ENCODE measurements around the gene DIS3L2.
"Not testable (repeated sequence)": the region's sequence is repeated elsewhere in the genome, so short reads cannot be mapped to it uniquely, and the experiment has no call there.

DIS3L2 gene

DNA sequence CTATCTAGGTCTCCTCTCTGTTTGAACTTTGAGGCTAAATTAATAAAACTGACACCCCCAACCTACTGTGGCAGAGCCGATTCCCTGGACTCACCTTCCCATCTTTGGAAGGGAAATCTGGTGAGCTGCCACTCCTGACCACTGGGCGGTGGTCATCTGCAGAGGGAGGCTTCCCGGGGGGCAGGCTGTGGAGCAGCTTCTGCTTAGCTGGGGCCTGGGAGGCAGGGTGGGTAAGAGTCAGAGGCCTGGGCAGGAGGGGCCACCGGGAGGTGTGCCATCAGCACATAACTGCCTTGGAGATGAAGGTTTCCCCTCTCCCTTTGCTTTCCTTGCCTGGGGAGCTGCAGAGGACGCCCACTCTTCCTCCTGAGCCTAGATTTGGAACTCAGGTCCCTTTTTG, 33.0 kb upstream of the DIS3L2 start:
- no peak for DNase-seq (ENCODE audit: low read depth in 2 of 2)

DNA sequence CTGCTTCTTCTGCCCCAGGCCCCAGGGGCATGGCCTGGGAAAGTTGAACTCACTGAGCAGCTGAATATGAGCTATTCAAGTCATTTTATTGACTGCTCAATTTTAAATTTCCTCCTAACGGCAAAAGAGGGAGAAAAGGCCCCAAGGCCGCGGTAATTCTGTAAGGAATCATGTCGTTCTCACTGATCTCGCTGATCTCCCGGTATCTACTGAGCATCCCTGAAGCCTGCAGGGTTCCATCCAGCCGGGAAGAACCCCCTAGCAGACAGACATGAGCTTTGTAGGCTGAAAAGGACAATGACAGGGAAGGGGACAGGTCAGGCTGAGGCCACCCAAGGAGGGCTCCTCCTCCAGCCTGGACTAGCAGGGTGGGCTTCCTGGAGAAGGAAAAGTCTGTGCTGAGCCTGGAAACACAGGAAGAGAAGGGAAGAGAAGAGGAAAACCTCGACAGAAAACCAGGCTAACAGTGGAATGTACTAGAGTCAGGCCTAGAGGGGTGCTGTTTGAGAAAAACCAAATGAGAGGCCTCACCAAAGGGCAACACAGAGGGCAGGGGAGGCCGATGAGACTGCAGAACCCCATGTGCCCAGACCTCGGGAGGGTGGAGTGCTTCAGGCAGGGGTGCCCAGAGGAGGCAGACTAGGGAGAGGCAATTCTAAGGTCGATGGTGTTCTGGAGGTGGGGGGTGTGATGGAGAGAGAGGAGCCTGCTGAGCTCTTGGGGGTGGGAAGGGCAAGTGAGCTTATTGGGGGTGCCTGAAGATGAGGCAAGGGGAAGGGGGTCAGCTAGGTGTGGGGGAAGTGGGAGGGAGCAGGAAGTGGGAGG, 32.4 kb upstream of the DIS3L2 start:
- DNase-seq (ENCODE audit: low read depth in 2 of 2): no peak

DNA sequence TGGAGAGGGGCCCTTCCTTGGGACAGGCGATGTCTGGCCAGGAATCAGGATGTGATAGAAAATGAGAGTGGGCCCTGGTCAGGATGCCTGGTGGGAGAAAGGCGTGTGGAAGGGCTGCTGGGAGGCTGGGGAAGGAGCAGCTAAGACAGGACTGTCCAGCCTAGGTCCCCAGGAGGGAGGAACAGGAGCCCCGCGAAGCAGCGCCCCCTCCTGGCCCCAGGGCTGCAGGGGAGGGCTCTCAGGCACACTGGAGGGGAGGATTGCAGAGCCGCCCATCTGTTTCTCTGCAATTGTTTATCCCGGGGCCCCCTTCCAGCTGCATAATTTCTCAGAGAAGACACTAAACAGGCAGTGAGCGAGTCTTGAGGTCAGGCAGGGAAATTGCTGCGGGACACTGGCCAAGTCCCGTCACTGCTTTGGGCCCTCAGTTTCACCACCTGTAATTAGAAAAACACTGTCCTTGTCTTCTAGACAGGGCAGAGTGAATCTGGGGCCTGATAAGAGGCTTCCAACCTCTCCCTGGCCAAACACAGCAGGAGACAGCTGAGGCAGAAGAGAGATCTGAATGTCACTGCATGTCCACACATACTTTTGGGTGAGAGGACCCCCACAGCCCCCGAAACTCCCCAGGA, 31.4 kb upstream of the DIS3L2 start:
- no peak for DNase-seq (ENCODE audit: low read depth in 2 of 2)

DNA sequence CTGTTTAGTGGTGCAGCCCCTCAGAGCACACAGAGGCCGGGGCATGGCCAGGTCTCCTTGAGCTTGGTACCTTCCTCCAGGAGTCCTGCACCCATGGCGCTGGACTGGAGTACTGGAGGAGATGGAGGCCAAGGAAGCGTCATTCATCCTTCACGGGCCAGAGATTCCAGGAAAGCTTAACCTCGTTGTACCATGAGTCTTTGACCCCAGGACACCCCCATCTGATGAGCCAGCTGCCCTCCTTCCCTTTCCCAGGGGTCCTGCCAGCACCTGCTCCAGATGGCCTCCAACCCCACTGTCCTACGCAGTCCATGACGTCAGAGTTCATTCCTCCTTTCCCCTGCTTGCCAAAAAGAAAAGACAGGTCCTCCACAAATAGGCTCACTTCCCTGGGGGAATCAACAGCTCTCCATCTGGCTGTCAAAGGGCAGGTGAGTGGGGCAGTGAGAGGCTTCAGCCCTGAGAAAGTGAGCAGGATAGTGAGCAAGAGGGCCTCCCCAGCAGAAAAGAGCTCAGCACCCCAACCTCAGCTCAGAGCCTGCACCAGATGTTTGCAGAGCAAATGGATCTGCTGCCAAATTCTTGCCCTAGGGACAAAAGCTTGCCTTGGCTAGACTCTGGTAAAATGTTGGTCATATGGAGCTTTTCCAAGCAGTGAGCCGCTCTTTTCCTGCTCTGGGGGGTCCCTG, 30.8 kb upstream of the DIS3L2 start:
- DNase-seq (ENCODE audit: low read depth in 2 of 2): no peak

DNA sequence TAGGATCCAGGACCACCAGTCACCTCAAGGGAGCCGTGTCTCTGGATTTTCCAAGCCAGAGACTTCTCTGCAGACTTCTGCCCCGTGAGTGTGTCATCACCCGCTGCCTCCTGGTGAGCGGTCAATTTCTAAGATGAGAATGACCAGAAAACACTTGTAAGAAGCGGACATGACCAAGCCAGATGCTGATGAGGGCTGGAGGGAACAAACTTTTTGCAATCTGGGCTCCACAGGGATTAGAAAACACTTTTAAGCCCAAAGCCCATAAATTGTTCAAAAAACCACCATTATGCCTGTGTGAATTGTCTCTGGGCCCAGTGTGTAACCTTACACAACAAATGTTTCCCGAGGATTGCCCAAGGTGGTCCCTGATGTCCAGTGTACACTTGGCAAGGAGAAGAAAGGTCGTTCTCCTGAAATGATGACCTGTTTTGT, 30.0 kb upstream of the DIS3L2 start:
- no peak for DNase-seq (ENCODE audit: low read depth in 2 of 2)

DNA sequence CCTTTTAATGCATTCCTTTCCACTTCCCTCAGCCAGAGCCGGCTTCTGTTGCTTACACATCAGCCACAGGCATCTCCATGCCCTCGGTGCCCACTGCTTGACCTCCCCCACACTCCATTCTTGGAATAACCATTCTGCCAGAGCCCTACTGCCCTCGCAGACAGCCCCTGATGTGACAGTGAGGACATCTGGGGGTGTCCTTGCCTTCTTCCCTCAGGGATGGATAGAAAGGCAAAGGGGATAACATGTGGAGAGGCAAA, 28.9 kb upstream of the DIS3L2 start:
- DNase-seq (ENCODE audit: low read depth in 2 of 2): no peak

DNA sequence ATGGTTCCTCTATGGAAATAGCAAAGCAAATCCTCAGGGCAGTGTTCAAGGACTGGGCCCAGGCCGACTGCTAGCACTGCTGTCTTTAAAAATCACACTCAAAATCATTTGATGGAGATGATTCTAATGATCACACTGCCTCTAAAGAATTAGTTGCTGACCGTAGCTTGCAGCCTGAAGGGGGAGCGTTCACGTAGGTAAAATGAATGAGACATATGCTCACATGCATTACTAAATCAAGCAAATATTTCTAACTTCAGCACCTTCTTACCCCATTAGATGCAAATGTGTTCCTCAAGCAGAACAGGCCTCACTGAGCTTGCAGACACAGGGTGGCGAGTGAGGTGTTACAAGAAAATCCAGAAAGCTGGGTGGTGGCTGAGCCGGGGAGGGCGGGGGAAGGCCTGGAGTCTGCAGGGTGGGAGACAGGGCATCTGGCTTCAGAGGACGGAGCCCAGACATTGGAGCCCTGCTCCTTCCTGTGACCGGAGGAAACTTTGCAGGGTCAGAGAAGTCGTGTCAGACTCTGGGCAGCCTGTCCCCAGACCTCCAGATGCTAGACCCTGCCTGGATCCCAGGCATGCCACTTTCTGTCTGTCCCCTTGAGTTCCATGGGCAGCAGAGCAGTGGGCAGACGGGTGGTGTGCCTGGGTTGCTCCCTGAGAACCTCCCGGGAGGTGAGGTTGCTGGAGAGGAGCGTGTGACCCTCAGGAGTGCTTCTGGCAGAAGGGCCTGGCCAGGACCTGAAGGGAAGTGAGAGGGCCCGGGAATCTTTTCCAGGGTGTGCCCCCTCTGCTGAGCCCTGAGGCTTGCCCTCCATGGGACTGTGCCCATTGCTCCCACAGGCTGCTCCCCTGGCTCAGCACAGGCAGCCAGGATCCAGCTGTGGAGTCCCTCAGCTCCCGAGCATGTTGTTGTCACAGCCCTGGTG, 28.3 kb upstream of the DIS3L2 start:
- DNase-seq (ENCODE audit: low read depth in 2 of 2): no peak

DNA sequence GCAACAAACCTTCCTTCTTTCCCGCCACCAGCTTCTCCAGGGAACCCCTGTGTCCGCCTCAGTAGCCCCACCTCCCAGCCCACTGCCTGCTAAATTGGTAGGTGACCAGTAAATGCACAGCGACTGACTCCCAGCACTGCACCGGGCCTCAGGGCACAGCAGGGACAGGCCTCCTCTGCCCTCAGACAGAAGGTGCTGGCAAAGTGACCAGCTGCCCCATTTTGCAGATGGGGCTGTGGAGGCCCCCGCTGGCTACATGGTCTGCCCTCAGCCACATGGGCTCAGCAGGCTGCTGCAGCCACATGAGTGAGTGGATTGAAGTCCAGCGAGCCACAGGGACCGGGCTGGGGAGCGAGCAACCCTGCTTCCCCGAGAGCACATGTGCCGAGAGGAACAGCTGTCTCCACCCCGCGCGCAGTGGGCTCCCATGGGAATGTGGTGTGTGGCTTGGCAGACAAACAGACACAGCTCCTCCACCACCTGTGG, 27.6 kb upstream of the DIS3L2 start:
- no peak for DNase-seq (ENCODE audit: low read depth in 2 of 2)

DNA sequence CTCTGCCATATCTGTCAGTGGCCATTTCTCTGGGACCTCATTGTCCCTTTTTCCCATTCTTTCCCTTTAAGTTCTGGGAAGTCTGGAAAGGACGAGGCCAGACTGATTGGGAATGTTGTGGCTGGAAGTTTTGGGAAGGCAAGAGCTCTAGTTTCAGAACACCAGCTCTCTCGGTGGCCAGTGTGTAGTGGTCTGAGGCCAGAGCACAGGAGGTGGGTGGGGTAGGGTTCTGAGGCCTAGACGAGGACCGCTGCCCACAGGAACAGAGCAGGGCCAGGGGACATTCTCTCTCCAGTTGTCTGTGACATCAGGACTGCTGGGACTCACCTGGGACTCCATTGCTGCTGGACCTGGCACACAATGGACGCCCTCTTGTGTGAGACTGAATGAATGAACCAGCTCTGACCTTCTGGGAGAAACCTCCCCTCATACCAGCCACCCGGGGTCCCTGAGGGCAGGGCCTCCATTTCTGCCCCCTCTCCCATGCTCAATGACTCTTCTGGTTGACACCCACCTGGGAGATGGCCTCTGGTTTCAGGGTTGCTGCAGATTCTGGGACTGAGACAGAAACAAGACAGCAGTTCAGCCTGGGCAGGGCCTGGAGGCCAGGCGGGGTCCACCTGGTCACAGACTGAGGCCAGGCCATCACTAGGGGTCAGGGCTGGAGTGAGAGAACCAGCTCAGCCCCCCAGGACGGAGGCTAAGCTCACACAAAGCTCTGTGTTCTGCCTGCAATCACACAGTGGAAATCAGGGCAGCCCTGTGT, 26.9 kb upstream of the DIS3L2 start:
- DNase-seq (ENCODE audit: low read depth in 2 of 2): no peak

DNA sequence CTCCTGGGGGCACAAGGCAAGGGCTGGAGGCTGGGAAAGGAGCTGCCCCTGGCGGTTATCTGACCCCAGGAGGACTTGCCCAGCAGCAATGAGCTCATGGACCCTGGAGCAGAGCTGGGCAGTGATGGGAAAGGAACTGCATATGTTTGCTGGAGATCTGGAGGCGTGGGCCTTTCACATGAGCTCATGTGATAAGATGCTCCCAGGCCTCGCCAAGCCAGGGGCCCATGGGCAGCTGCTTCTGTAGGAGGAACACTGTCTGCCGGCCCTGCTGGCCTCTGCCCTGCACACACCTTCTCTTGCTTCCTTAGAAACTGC, 26.3 kb upstream of the DIS3L2 start:
- no peak for DNase-seq (ENCODE audit: low read depth in 2 of 2)

DNA sequence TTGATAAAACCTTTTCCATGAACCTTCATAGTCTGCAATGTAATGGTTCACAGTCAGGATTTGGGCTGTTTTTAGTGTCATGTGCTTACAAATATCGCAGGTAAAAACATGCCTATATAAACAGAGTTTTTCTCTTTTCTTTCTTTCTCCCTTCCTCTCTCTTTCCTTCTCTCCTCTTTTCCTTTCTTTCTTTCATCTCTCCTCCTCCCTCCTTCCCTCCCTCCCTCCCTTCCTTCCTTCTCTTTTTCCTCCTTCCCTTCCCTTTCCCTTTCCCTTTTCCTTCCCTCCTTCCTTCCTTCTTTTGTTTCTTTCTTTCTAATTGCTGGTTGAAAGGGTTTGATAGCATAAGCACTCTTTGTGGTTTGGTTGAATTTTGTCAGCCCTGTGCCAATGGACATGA, 25.7 kb upstream of the DIS3L2 start:
- no peak for DNase-seq (ENCODE audit: low read depth in 2 of 2)

DNA sequence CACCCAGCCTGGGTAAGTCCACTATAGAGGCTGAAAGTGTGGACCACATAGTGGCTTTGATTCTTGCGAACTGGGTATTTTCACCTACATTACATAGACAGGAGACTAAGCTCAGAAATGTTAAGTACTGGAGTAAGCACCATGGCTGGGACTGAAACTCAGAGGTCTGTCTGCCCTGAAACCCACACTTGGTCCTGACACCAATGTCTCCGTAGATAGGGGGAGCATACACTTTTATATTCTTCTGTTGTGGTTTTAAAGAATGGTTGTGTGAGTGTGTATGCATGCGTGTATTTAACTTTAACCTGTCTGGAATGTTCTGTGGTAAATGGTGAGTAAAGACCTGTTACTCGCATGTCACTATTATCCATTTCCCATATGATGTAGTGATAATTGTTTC, 25.0 kb upstream of the DIS3L2 start:
- no peak for DNase-seq (ENCODE audit: low read depth in 2 of 2)

DNA sequence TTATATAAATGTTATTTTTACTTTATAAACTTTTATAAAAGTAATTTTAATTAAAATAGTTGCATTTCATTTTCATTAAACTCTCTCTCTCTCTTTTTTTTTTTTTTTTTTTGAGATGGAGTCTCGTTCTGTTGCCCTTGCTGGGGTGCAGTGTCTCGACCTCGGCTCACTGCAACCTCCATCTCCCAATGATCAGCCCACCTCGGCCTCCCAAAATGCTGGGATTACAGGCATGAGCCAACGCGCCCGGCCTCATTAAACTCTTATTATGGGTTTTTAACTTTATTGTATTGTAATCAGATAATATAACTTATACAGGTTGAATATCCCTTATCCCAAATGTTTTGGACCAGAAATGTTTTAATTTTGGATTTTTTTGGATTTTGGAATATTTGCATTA, 24.5 kb upstream of the DIS3L2 start:
- DNase-seq (ENCODE audit: low read depth in 2 of 2): no peak

DNA sequence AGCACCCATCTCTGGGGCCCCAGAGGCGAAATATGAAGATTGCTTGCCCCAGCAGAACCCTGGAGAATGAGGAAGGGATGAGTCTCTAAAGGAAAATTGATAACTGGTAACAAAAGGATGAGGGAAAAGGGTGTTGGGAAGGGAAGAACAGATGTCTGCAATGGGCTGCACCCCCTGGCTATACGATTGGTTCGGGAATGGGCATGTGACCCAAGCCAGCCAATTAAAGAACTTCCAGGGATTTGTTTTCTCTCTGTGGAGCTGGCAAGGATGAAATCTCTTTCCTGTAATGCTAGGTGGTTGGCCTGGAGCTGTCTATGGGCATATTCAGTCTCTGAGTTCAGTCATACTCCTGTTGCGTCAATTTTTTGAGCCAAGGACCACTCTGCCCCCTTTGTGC, 22.5 kb upstream of the DIS3L2 start:
- DNase-seq (ENCODE audit: low read depth in 2 of 2): no peak

DNA sequence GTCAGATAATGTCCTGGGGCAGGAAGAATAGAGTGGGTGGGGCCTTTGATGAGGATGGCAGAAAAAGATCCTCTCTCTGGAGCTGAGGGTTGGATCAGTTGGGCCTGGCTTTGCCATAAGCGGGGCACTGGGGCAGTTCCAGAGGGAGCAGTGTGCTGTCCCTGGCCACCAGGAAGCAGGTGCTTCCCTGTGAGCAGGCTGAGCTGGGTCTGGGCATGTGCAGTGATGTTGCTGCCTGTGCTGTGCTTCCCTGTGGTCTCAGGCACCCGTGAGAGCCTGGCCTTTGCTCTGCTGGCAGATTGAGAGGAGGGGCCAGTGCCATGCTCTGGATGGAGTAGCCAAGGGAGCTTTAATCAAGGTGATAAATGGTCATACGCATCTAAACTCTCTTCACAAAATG, 20.7 kb upstream of the DIS3L2 start:
- DNase-seq (ENCODE audit: low read depth in 2 of 2): no peak

DNA sequence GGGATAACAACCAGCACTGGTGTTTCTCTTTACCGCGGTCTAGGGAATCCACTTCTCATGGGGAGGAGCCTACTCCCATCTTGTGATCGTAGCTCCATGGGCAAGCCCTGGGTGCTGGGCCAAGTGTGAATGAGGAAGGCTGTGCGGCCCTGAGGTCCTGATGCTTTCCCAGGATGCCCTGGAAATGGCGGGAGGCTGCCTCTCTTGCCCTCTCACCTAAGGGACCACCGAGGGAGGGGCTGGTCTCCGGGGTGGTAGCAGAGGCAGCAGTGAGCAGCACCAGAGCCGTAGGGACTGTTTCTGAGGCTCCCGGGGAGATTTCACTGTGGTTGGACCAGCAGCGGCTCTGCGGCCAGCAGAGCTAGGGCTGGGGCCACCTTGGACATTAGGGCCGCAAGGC, 19.8 kb upstream of the DIS3L2 start:
- no peak for DNase-seq (ENCODE audit: low read depth in 2 of 2)

DNA sequence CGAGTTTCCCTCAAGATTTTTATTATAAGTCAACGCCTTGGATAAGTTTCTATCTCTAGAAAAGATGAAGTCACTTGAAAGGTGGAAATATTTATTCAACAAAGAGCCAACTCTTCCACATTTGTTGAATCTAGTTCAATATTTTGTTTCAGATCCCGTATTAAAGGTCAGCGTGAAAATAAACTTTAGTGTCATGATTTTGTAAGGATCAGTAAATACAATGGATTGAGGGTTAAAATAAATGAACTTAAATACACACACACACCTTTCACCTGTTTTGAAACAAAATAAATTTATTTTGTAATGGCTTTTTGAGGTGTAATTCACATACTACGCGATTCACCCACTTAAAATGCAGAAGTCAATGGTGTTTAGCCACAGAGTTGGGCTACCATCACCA, 19.3 kb upstream of the DIS3L2 start:
- DNase-seq (ENCODE audit: low read depth in 2 of 2): no peak

DNA sequence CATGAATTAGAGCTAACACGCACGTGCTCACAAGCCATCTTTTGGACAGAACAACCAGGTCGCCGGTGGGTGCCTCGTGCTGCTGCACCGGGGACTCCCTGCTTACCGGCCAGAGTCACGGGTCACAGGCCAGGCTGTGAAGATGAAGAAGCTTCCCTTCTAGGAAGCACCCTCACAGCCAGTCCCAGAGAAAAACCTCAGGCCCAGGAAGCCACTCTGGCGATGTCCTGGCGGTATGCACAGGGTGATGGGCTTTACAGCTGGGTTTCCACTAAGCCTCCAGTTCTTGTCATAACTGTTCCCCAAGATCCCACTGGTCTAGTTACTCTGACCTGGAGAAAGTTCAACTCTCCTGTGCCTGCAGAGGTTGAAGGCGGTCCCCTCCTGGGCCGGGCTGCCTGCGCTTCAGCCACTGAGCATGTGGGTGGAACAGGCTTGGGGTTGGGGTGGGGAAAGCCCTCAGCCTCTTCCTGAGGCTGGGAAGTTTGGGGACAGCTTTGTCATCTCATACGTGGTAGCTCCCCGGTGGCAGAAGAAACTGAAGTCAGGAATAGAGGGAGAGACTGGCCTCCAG, 15.2 kb upstream of the DIS3L2 start:
- no peak for DNase-seq (ENCODE audit: low read depth in 2 of 2)

DNA sequence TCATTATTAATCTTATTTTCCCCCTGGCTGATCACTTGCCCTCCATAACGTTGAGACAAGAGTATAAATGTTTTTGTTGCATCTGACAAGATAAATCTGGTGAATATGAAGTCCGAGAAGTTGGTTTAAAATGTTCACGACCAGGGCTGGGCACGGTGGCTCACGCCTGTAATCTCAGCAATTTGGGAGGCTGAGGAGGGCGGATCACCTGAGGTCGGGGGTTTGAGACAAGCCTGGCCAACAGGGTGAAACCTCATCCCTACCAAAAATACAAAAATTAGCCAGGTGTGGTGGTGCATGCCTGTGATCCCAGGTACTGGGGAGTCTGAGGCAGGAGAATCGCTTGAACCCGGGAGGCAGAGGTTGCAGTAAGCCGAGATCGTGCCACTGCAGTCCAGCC, 14.4 kb upstream of the DIS3L2 start:
- not testable (repeated sequence) for DNase-seq (ENCODE audit: low read depth in 2 of 2)

DNA sequence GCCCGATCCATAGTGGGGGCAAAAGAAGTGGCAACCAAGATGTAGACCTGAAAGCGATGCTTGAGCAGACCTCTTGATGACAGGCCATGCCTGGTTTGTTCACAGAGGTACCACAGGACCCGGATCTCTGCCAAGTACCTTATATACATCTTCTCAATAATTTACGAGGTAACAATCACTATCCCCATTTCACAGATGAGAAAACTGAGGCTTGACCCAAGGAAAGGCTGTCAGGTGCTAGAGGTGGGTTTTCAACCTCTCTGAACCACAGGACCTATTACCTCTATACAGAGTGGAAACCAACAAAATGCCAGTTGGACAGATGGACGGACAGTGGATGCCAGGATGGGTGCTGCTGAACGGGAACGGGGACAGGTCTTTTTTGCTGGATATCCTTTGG, 13.8 kb upstream of the DIS3L2 start:
- DNase-seq (ENCODE audit: low read depth in 2 of 2): no peak

DNA sequence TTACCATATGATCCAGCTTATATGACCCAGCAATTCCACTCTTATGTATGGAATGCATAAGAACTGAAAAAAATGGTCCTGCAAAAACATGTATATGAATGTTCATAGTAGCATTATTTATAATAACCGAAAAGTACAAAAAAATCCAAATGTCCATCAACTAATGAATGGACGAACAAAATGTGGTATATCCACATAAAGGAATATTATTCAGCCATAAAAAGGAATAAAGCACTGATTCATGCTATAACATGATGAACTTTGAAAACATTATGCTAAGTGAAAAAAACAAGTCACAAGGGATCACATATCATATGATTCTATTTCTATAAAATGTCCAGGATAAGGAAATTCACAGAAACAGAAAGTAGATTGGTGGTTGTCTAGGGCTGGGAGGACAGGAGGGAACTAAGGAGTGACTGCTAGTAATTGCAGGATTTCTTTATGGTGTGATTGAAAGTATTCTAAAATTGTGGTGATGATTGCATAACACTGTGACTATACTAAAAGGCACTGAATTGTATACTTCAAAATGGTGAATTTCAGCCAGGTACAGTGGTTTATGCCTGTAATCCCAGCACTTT, 10.0 kb upstream of the DIS3L2 start:
- no peak for DNase-seq (ENCODE audit: low read depth in 2 of 2)

Data from fibroblast of skin of left quadriceps (primary cell).